NCI-H187 (cell line): Measurements from ENCODE around the gene PPT2.
"Not testable (repeated sequence)": the region's sequence is repeated elsewhere in the genome, so short reads cannot be mapped to it uniquely, and the experiment has no call there.

Source experiments
- DNase-seq, 2 experiments: peaks; one replicate each; lab custom pipeline; 2025; lab: John Stamatoyannopoulos, UW

Gene PPT2

DNA sequence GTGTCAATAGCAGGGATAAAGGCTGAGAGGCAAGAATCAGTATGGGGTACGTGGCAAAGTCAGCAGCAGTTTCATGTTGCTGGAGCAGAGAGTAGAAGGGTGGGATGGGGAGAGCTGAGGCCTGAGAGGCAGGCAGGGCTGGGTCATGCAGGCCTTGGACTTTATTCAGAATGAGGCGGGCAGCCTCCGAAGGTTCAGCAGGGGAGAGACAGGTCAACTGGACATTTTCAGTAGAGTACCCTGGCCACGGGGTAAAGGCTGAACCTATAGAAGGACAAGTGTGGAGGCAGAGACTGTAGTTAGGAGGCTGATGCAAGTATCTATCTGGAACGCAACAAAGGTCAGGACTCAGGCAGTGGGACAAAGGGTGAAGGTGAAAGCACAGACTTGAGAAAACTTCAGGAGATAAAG is 56.3 kb downstream of the PPT2 start:
- DNase-seq: no peak

DNA sequence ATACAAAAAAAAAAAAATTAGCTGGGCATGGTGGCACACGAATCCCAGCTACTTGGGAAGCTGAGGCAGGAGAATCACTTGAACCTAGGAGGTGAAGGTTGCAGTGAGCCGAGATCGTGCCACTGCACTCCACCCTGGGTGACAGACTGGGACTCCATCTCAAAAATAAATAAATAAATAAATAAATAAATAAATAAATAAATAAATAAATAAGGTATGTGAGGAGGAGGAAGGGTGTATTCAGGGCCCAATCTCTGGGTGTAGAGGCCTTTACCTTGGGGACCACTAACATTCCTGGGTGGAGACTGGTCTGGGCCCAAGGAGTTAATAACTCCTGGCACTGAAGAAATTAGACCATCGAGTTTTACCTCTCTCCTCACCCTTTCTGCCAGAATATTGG is 57.5 kb downstream of the PPT2 start:
- DNase-seq: not testable (repeated sequence)

DNA sequence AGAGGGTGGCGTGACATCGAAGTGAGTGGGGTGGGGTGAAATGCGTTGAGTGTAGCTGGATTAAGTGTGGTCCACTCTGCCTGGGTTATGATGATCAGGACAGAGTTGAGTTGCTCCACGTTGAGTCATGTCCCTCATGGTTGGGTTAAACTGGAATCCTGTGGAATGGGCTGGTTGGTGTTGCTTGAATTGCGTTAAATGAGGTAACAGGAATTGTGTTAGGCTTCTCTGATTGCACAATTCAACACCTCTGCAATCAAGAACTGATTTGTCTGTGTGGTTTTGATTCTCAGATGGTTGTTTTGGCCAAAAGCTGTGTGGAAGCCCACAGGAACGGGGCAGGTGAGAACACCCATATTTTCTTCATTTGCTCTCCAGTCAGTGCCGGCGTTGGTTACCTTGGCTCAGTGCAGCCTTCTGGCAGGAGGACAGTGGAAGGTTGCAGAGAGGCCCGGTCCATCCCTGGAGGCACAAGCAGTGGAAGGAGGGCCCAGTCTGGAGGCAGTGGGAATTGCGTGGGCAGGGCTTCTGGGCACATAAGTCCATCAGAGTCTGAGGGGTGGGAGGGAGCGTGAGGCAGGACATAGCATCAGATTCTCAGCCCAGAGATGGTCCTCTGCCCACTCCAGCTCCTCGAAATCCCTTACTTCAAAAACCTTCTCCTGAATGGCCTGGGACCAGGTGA is 58.3 kb downstream of the PPT2 start:
- DNase-seq: no peak
